ENCODE results near the gene SLC25A34.

Gene SLC25A34

GRCh38 chr1:15733726-15734226 lies 2.3 kb upstream of the SLC25A34 start:
- DNase-seq: no peak

DNA sequence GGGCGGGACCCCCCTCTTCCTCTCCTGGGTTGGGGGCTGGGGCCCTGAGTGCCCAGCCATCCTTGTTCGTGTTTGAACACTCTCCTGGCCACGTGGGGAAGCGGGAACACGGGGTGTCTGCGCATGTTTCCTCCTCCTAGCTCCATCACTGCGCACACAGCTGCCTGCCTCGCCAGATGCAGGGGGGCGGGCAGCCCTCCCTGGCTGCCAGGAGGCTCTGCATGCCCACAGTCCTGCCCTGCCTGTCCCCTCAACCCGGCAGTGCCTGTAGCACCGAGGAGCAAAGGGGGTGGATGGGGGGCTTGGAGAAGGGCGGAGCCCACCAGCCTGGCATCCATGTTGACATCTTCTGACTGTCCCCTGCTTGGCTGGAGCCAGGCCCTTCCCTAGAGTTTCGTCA lies 1.8 kb upstream of the SLC25A34 start:
- no peak for DNase-seq

GRCh38 chr1:15734901-15735300 lies 1.2 kb upstream of the SLC25A34 start:
- DNase-seq: no peak

- DNase-seq: no peak
These were observed 587 bp upstream of the SLC25A34 start for GRCh38 chr1:15735304-15736037.

DNA sequence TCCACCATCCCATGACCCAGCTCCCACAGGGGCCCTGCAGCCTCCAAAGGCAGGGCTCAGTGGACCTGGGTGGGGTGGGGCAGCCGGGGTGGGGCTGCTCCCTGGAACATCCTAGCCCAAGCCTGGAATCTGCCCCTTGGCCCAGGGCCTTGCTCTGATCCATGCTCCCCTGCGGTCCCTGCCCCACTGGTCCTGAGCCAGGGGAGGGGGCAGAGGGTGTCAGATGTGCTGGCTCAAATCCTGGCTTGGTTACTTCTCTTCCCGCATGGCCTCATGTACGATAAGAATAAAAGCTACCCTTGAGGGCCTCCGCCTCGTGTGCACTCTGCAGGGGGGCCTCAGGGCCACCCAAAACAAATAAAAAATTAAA lies 819 bp downstream of the SLC25A34 start:
- no peak for DNase-seq

- DNase-seq: no peak
These were observed 1.6 kb downstream of the SLC25A34 start for GRCh38 chr1:15737324-15738319.

GRCh38 chr1:15738416-15739113 lies 2.5 kb downstream of the SLC25A34 start:
- DNase-seq: no peak

GRCh38 chr1:15739259-15739658 lies 3.2 kb downstream of the SLC25A34 start:
- no peak for DNase-seq

DNA sequence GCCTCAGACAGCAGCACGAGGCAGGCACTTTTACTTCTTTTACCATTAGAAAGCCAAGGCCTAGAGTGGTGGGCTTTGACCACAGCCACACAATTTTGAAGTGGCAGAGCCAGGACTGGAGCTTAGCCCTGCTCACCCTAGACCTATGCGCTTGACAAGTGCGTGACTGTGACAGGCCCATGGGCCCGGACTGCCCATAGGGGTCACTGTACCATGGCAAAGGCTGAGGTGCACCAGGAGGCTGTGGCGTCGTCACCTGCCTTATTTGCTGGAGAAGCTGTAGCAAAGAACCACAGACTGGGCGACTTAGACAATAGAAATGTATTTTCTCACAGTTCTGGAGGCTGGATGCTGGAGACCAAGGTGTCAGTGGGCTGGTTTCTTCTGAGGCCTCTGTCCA lies 3.7 kb downstream of the SLC25A34 start:
- DNase-seq: no peak

GRCh38 chr1:15740924-15741850 lies 5.1 kb downstream of the SLC25A34 start:
- DNase-seq: peak; percentile 78 to 82

DNA sequence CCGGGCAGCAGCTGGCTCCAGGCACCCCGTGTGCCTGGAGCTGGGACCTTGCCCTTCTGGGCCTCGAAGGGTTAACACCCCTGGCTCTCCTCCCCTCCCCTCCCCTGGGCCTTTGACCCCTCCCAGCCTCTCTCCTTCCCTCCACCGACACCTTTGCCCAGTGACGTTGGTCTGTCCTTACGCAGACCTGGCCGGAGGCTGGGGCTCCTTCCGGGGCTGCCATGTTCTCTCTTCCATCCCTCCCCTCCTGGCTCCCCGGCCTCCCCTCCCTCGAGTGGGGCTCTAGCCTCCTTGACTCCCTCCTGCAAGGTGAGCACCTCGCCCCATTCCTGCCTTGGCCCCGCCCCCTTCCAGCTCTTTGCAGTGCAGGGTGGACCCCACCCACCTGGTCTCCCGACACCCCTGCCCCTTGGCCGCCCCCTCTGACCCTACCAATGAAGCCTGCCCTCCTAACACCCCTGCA lies 6.3 kb downstream of the SLC25A34 start, which contains the start of gene TMEM82:
Gene TMEM82, plus strand, starts transcription at position 161 of the 463 bp plus-strand sequence. Its CDS starts 61 bp downstream, at position 222.
- no peak for DNase-seq

DNA sequence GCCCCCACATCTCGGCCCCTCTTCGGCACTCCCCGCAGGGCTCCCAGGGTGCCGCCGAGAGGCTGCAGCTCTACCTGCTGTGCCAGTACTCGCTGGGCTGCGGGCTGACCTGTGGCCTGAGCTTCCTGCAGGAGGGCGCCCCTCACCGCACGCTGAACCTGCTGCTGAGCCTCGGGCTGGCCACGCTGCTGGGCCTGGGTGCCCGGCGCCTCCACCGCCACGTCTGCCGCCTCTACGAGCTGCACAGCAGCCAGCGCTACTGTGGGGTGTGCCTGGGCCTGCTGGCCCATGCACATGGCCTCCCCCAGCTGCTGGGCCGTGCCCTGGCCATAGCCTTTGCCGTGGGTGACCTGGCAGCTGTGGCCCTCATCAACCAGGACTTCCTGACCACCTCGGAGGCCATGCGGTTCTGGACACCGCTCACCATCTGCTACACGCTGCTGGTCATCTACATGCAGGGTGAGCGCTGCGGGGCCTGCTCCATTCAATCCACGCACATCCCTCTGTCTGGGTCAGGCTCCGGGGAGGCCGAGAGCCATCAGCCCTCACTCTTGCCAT lies 8.1 kb downstream of the SLC25A34 start:
- DNase-seq: no peak

GRCh38 chr1:15747378-15747777 lies 11.3 kb downstream of the SLC25A34 start:
- no peak for DNase-seq

DNA sequence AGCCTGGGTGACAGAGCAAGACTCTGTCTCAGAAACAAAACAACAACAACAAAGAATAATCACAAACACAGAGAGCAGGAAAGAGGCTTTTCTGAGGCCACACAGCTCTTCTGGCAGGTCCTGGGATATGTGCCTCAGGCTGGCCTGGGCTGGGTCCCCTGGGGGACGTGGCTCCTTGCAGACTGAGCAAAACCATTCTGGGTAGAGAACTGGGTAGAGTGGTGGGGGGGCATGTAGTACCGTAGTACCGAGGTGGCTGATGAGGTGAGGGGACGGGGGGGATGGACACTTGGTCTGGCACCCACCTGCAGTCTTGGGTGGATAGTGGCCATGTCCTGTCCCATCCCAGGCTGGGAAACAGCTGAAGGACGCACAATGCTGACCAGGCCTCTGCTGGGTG lies 12.2 kb downstream of the SLC25A34 start:
- DNase-seq: no peak

- DNase-seq: no peak
These were observed 12.8 kb downstream of the SLC25A34 start for GRCh38 chr1:15748690-15749398.

DNA sequence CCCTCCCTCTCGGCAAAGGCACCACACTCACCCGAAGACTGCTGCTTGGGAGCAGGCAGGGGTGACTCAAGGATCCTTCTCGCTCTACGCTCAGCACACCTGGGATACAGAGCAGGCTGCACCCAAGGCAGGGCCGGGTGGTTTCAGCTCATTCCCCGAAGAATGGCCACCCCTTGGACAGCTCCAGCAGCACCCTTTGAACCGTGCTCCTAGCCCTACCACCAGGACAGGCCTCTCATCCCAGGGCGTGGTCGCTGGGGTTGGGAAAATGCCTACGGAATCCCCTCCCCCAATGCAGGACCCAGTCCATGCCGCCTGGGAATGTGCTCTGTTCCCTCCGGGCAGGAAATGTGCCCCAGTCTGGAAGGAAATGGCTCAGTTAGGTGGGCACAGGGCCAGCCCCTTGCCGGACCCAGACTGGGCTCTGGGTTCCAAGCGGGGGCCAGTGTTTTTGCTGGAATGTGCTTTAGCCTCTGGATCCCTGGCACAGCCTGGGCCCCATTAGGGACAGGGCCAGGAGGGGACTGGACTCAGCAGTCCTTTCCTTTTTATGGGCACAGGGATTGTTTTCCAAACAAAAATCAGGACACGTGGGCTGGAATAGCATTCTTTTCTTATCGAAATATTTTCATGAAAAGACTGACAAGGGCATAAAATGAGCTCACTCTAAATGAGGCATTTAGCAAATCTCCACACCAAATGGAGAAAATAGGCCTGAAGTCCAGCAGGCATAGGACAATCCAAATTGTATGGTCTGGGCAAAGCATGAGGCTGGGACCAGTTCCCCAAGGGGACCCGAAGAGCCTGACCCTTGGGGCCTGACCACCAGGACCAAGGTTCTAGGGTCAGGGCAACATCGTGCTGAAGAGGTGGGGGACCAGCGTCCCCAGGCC lies 13.6 kb downstream of the SLC25A34 start:
- no peak for DNase-seq

- no peak for DNase-seq
These were observed 14.9 kb downstream of the SLC25A34 start for GRCh38 chr1:15750924-15751323.

DNA sequence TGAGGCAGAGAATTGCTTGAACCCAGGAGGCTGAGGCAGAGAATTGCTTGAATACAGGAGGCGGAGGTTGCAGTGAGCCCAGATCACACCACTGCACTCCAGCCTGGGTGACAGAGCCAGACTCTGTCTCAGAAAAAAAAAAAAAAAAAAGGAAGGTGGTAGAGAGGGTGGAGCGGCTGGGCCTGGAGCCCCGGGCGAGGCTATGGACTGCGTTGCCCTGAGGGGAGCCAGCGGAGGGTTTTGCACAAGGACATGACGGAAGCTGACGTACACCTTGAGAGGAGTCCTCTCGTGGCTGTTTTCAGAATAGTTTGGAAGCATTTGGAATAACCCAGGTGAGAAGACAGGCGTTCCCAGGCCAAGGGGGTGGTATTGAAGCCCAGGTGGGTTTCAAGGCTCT lies 15.7 kb downstream of the SLC25A34 start:
- DNase-seq: no peak

DNA sequence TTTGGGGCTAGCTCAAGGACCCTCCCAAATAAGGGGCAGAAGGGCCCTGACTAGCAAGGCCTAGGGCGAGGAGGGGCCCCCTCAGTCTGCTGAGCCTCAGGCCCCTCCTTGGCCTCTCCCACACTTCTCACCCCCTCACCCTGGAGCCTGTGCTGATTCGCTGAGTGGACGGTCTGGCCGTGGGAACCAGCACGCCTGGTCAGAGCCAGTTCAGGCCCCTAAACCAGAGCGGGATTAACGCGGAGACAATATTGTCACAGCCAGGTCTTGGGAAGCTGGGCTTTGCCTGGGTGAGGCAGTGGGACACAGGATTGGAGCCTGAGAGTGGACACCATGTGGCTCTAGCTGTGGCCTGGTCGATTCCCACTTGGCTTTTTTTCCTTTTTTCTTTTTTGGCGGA lies 17.7 kb downstream of the SLC25A34 start:
- no peak for DNase-seq
